H9 (cell line): ENCODE measurements around the gene SORCS2. TPM values are rescaled to one million over a fixed set of nuclear protein-coding genes. Genes with fewer than 3 reads are reported as not detected.

Experiments
- DNase-seq: peaks from one replicate; pipeline ENCODE4 v3.0.0-alpha.2; 2017
- H2AFZ ChIP-seq: one replicate; pipeline ENCODE4 v1.6.1; 2013; ENCODE audit warnings: mild to moderate bottlenecking, low read length, control low read depth, moderate library complexity
- H2AK5ac ChIP-seq: 2 replicates; pipeline ENCODE4 v1.6.1; 2013; ENCODE audit warnings: low read length, control low read depth, mixed read lengths; ENCODE audit not compliant: insufficient read length
- H2BK120ac ChIP-seq: one replicate; pipeline ENCODE4 v1.6.1; 2013; ENCODE audit warnings: low read depth, mild to moderate bottlenecking, low read length, control low read depth, inconsistent platforms; ENCODE audit not compliant: poor library complexity, severe bottlenecking
- H2BK12ac ChIP-seq: 2 replicates; pipeline ENCODE4 v1.6.1; 2013; ENCODE audit warnings: low read length, control low read depth, mixed read lengths, low read depth; ENCODE audit not compliant: insufficient read length
- H2BK15ac ChIP-seq: 2 replicates; pipeline ENCODE4 v1.6.1; 2013; ENCODE audit warnings: low read depth, low read length, control low read depth
- H2BK20ac ChIP-seq: one replicate; pipeline ENCODE4 v1.6.1; 2013; ENCODE audit warnings: low read depth, mild to moderate bottlenecking, low read length, control low read depth, inconsistent platforms; ENCODE audit not compliant: poor library complexity, severe bottlenecking
- H2BK5ac ChIP-seq: 2 replicates; pipeline ENCODE4 v1.6.1; 2013; ENCODE audit warnings: low read length, control low read depth, mixed read lengths; ENCODE audit not compliant: insufficient read length
- H3K14ac ChIP-seq: 2 replicates; pipeline ENCODE4 v1.6.1; 2013; ENCODE audit warnings: low read length, control low read depth; ENCODE audit not compliant: insufficient read depth
- H3K18ac ChIP-seq: 2 replicates; pipeline ENCODE4 v1.6.1; 2013; ENCODE audit warnings: low read depth, mild to moderate bottlenecking, mixed read lengths, low read length, control low read depth; ENCODE audit not compliant: insufficient read length
- H3K23ac ChIP-seq: 2 replicates; pipeline ENCODE4 v1.6.1; 2013; ENCODE audit warnings: low read length, control low read depth, mixed read lengths, low read depth; ENCODE audit not compliant: insufficient read length
- H3K23me2 ChIP-seq: 2 replicates; pipeline ENCODE4 v1.6.1; 2013; ENCODE audit warnings: low read depth, mild to moderate bottlenecking, mixed read lengths, low read length, control low read depth; ENCODE audit not compliant: insufficient read length, poor library complexity, severe bottlenecking
- H3K27ac ChIP-seq: 2 replicates; pipeline ENCODE4 v1.5.1; 2013; ENCODE audit warnings: low read length, control low read depth, mixed read lengths, low read depth; ENCODE audit not compliant: insufficient read length
- H3K27me3 ChIP-seq: 2 replicates; pipeline ENCODE4 v1.6.1; 2013; ENCODE audit warnings: low read length, control low read depth, inconsistent platforms; ENCODE audit not compliant: insufficient read depth
- H3K4ac ChIP-seq: 2 replicates; pipeline ENCODE4 v1.6.1; 2013; ENCODE audit warnings: low read depth, mild to moderate bottlenecking, control low read depth, inconsistent platforms, low read length, moderate library complexity
- H3K4me1 ChIP-seq: 2 replicates; pipeline ENCODE4 v1.6.1; 2013; ENCODE audit warnings: low read length, control low read depth, inconsistent platforms; ENCODE audit not compliant: insufficient read depth
- H3K4me2 ChIP-seq: 2 replicates; pipeline ENCODE4 v1.6.1; 2013; ENCODE audit warnings: low read length, control low read depth, mixed read lengths; ENCODE audit not compliant: insufficient read length, insufficient read depth
- H3K56ac ChIP-seq: 2 replicates; pipeline ENCODE4 v1.6.1; 2013; ENCODE audit warnings: low read depth, mild to moderate bottlenecking, mixed read lengths, low read length, control low read depth; ENCODE audit not compliant: insufficient read length
- H3K79me1 ChIP-seq: 2 replicates; pipeline ENCODE4 v1.6.1; 2013; ENCODE audit warnings: low read depth, mild to moderate bottlenecking, moderate library complexity, low read length, control low read depth, inconsistent platforms; ENCODE audit not compliant: insufficient read depth, poor library complexity, severe bottlenecking
- H3K79me2 ChIP-seq: 2 replicates; pipeline ENCODE4 v1.6.1; 2013; ENCODE audit warnings: low read length, control low read depth, inconsistent platforms; ENCODE audit not compliant: insufficient read depth
- H3K9ac ChIP-seq: 2 replicates; pipeline ENCODE4 v1.6.1; 2013; ENCODE audit warnings: low read length, control low read depth, mixed read lengths; ENCODE audit not compliant: insufficient read length; ENCODE audit errors: extremely low read depth
- H3K9me3 ChIP-seq: one replicate; pipeline ENCODE4 v1.6.1; 2013; ENCODE audit warnings: low read depth, low read length, inconsistent platforms; ENCODE audit not compliant: control insufficient read depth
- H3T11ph ChIP-seq: one replicate; pipeline ENCODE4 v1.6.1; 2013; ENCODE audit warnings: mild to moderate bottlenecking, low read length, control low read depth, inconsistent platforms
- H4K20me1 ChIP-seq: one replicate; pipeline ENCODE4 v1.6.1; 2013; ENCODE audit not compliant: control insufficient read depth, insufficient read length, insufficient read depth
- H4K5ac ChIP-seq: 2 replicates; pipeline ENCODE4 v1.6.1; 2013; ENCODE audit warnings: low read depth, mild to moderate bottlenecking, mixed read lengths, low read length, control low read depth; ENCODE audit not compliant: insufficient read length
- H4K8ac ChIP-seq: replicated peaks from 2 replicates; pipeline ENCODE4 v1.6.1; 2013; ENCODE audit warnings: low read length, control low read depth, mixed read lengths, low read depth; ENCODE audit not compliant: insufficient read length
- H4K91ac ChIP-seq: 2 replicates; pipeline ENCODE4 v1.6.1; 2013; ENCODE audit warnings: low read depth, mild to moderate bottlenecking, moderate library complexity, mixed read lengths, low read length, control low read depth; ENCODE audit not compliant: insufficient read length
- H3K27ac Mint-ChIP-seq, 3 experiments: 2 replicates in 2 of 3; 3 replicates in 1 of 3; pipeline ENCODE4 v1.8.0; 2020 to 2021; ENCODE audit warnings: mixed read lengths in 3 of 3, mild to moderate bottlenecking in 1 of 3, moderate library complexity in 1 of 3
- H3K27me3 Mint-ChIP-seq: 2 replicates; pipeline ENCODE4 v1.8.0; 2021; ENCODE audit warnings: low read depth, mild to moderate bottlenecking, moderate library complexity, mixed read lengths
- H3K36me3 Mint-ChIP-seq, 3 experiments: 2 replicates in 2 of 3; 3 replicates in 1 of 3; pipeline ENCODE4 v1.8.0; 2020 to 2021; ENCODE audit warnings: low read depth in 3 of 3, mixed read lengths in 3 of 3; ENCODE audit not compliant: insufficient read depth in 1 of 3
- H3K4me1 Mint-ChIP-seq, 2 experiments: 2 replicates each; pipeline ENCODE4 v1.8.0; 2020; ENCODE audit warnings: mixed read lengths in 2 of 2
- H3K4me3 Mint-ChIP-seq, 2 experiments: 2 replicates in 1 of 2; 3 replicates in 1 of 2; pipeline ENCODE4 v1.8.0; 2020 to 2021; ENCODE audit warnings: mild to moderate bottlenecking in 2 of 2, mixed read lengths in 2 of 2, moderate library complexity in 1 of 2
- H3K9me3 Mint-ChIP-seq, 2 experiments: 2 replicates in 1 of 2; 3 replicates in 1 of 2; pipeline ENCODE4 v1.8.0; 2020; ENCODE audit warnings: mild to moderate bottlenecking in 2 of 2, mixed read lengths in 2 of 2, moderate library complexity in 1 of 2
- WGBS: extraction: QIAGEN DNeasy Blood & Tissue Kit; methylation state at CpG from one replicate; pipeline ENCODE4 v1.1.7; 2013; ENCODE audit warnings: missing lambda C conversion rate, low lambda C conversion rate, mixed read lengths; ENCODE audit not compliant: insufficient read length; ENCODE audit errors: extremely low coverage; 5-methylcytosine and 5-hydroxymethylcytosine counted together
- total RNA-seq: library from RNA; stranded (reverse); gene quantifications from 2 replicates; pipeline ENCODE4 v1.2.1, GENCODE V29; 2021
- TF ChIP-seq, protein P1 (sequence below): fragments of 200-600 bp; sonication (generic); conservative IDR thresholded peaks from 3 replicates; pipeline ENCODE4 v1.8.0; 2021; ENCODE audit warnings: antibody characterized with exemption, mild to moderate bottlenecking

The SORCS2 gene
- total RNA-seq, 1 experiment from 2014 or later: 0.57 TPM

- H3K79me1 ChIP-seq: no peaks in the 10 kb centered on the region
- no peak overlapping the region for H3K27ac Mint-ChIP-seq
- no peak overlapping the region for H3K56ac ChIP-seq
- H3K4me1 Mint-ChIP-seq: no peaks in the 10 kb centered on the region
- no peak overlapping the region for H3K18ac ChIP-seq
- no peak overlapping the region for H2BK15ac ChIP-seq
- H3K9me3 Mint-ChIP-seq: peaks cover 0 to 5% of the 10 kb centered on the region in 2 experiments; a peak in 1 of 5 replicates
- no peak overlapping the region for H2AFZ ChIP-seq
- no peak overlapping the region for H2BK12ac ChIP-seq
- TF ChIP-seq, protein P1, sequence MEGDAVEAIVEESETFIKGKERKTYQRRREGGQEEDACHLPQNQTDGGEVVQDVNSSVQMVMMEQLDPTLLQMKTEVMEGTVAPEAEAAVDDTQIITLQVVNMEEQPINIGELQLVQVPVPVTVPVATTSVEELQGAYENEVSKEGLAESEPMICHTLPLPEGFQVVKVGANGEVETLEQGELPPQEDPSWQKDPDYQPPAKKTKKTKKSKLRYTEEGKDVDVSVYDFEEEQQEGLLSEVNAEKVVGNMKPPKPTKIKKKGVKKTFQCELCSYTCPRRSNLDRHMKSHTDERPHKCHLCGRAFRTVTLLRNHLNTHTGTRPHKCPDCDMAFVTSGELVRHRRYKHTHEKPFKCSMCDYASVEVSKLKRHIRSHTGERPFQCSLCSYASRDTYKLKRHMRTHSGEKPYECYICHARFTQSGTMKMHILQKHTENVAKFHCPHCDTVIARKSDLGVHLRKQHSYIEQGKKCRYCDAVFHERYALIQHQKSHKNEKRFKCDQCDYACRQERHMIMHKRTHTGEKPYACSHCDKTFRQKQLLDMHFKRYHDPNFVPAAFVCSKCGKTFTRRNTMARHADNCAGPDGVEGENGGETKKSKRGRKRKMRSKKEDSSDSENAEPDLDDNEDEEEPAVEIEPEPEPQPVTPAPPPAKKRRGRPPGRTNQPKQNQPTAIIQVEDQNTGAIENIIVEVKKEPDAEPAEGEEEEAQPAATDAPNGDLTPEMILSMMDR: no peak
- H2BK5ac ChIP-seq: no peak overlapping the region
- H4K5ac ChIP-seq: no peak overlapping the region
- no peaks in the 10 kb centered on the region for H3K23me2 ChIP-seq
- no peak overlapping the region for H3T11ph ChIP-seq
- no peaks in the 10 kb centered on the region; the same call in 1 of the 2 replicates for H3K27me3 Mint-ChIP-seq
- no peak overlapping the region for H3K4me2 ChIP-seq
- WGBS: no CpG with 5 or more reads among the region's 8 CpGs
- no peak overlapping the region for H4K8ac ChIP-seq
- no peak overlapping the region for H3K27ac ChIP-seq
- no peak overlapping the region for H3K14ac ChIP-seq
- H2AK5ac ChIP-seq: no peak overlapping the region
- DNase-seq: no peak
- H3K4ac ChIP-seq: no peak overlapping the region
- no peak overlapping the region for H3K23ac ChIP-seq
- no peak overlapping the region for H2BK20ac ChIP-seq
- H3K36me3 Mint-ChIP-seq: no peaks in the 10 kb centered on the region
- H3K4me1 ChIP-seq: no peaks in the 10 kb centered on the region
- H3K4me3 Mint-ChIP-seq: no peak overlapping the region
- H4K20me1 ChIP-seq: no peaks in the 10 kb centered on the region
- no peaks in the 10 kb centered on the region for H3K9me3 ChIP-seq
- no peaks in the 10 kb centered on the region for H3K27me3 ChIP-seq
- no peak overlapping the region for H2BK120ac ChIP-seq
- H3K79me2 ChIP-seq: no peaks in the 10 kb centered on the region
- H4K91ac ChIP-seq: no peak overlapping the region
- no peak overlapping the region for H3K9ac ChIP-seq
Measured at GRCh38 chr4:7691982-7692381, 499.6 kb downstream of the SORCS2 start.
